Measurements from ENCODE around the gene GAL3ST1.

DNA sequence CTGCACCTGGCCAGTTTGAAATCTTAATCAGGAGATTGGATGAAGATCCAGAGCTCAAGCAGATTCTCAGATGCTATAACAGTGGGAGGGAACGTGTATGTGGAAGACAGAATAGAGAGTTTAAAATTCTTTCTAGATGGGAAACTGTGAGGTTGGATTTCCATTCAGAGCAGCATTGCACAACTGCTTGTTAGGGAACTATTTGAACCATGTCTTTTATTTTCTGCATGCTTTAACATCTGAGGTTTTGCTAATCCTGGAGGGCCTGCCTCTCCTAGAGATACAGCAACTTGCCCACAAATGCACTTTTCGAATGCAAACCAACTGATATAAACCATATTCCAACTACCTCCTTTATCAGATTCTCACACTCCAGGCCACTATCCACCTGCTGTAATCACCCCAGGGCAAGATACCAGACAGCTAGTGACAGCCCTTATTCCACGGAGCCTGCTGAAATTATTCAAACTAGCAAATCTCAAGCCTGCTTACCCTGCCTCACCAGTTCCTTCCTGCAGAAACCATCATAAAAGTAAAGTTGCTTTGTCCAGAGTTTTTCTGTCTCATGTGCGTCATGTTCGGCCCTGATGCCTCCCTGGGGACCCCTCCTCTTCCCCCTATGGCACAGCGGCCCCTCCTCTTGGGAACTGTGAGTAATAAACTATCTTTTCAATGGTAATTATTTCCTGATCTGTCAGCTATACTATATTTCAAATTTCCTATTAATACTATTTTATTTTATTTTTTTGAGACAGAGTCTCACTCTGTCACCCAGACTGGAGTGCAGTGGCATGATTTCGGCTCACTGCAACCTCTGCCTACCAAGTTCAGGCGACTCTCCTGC lies 50.6 kb downstream of the GAL3ST1 start:
- TF ChIP-seq CTCF (conservative IDR thresholded peaks at IDR 0.05 in 1 of 2, IDR thresholded peaks at IDR 0.05 in 1 of 2; ENCODE audit: extremely low read depth in 1 of 2, insufficient read depth in 1 of 2, low read depth in 1 of 2, low read length in 2 of 2) (no peak), EZH2 (IDR thresholded peaks at IDR 0.05; ENCODE audit: borderline replicate concordance, low read length) (no peak)
